Middle frontal gyrus (tissue), 1 donor: ENCODE results near the gene KIDINS220.

ENCODE experiments used
- DNase-seq: peaks from one replicate; pipeline ENCODE4 v3.0.0-alpha.2; 2015; ENCODE audit warnings: low spot score; ENCODE audit errors: extremely low spot score

Gene KIDINS220

DNA sequence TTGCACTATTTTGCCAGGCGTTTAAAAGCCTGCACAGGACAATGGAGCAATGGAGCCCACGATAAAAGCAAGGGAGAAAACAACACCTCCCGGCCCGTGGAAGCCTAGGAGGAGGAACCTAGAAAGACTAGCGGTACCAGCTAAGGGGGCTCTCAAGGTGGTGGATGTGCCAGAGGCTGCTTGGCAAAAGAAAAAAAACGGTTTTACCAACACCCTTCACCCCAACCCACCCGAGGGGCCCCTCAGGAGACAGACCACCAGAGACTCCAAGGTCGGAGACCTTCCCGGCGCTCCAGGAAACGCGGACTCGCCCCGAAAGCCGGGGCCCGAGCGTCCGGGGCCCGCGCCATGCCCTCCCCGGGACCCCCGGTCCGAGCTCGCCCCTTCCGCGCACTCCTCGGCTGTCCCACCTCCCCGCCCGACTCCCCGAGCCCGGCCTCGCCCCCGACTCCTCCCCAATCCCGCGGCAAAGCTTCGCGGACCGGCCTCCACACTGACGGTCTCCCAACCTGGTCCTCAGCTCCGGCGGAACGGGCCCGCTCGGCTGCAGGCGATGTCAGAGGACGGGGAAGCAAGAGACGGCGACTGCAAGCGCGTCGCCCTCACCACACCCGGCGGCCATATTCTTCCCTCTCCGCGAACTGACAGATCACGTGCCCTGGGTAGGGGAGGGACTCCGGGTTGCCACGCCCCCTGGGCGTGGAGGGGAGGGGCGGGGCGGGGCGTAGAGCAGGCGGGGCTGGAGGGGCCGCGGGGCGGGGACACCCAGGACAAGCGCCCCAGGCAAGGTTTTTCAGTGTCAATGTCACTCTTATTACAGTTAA, at the start of gene KIDINS220:
TSS of gene KIDINS220 (minus strand) at position 643 of the 824 bp plus-strand sequence. CDS start 10,520 bp downstream, outside the sequence.
- DNase-seq, result peak; percentile 80

DNA sequence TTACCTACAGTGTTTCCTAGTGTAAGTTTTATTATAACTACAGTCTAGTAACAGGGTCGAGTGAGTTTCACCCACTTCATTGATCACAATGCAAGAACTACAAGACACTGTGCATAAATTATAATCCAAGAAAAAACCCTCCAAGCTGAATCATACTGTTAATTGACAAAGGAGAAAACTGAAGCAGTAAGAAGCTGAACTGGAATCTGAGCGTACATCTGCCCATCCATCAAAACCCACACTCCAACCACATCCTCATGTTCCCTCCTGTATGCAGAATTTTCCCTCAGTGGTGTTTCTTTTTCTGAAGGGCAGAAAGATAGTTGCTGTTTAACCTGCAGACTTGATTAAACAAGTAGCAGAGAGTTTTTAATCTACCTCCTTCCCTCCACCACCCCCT, 49.5 kb upstream of the KIDINS220 start:
- no peak for DNase-seq

DNA sequence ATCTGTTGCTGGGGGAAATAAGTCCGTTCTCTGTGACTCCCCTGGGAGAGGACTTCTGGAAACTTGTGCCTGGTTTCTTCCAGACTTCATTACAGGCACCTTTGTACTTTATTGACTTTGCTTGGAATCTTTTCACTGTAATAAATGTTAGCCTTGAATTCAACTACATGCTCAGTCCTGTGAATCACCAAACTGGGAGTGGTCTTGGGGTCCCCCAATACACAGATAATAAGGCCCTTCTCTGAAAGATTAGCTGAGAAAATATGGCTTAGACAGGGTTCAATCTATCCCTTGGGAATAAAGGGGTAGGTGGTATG, 48.7 kb upstream of the KIDINS220 start:
- DNase-seq, result no peak

DNA sequence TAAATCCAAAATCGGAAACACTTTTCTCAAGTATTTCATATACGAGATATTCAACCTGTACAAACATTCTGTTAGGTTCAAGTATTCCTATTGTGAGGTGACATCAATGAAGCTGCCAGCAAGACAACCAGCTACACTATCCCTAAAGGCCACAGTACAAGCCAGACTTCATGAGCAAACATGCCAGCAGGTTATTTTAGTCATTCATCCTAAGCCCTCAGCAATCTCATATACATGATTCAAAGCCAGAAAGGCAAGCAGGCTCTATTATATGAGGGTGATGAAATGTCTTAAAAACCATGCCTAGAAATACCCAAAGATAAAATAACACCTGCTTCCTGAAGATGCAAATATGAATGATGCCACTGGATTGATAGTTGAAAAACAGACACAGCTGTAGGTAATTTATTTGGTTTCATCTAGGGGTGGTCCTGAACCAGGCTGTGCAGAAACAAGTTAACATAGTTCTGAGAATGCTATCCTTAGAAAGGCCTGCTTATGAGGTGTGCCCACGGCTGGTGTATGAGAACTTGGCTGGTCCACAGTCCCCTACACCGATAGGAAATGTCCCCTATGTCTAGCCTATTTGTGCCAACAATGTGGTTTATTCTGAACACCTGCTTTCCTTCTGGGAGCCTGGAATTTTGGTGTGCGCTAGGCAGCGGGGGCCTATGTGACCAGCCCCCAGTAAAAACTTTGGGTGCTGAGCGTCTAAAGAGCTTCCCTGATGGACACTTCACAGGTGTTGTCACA, 48.2 kb upstream of the KIDINS220 start:
- DNase-seq, result no peak

DNA sequence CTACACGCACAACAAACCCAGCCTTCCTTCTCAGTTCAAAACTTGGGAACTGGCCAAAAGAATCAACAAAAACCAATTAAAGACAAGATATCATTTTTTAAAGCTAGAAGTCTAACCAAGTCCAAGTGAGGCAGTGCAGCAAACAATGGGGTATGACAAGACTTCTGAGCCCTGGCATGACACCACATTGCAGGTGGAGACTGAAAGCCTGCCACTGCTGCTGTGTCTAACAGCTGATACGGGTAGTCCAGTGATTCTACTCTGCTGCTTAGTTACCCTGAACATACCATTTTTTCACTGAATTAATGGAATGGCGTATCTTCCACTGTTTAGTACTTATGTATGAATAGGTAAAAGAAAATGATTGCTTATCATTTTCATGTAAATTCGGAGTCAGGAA, 47.4 kb upstream of the KIDINS220 start:
- no peak for DNase-seq

DNA sequence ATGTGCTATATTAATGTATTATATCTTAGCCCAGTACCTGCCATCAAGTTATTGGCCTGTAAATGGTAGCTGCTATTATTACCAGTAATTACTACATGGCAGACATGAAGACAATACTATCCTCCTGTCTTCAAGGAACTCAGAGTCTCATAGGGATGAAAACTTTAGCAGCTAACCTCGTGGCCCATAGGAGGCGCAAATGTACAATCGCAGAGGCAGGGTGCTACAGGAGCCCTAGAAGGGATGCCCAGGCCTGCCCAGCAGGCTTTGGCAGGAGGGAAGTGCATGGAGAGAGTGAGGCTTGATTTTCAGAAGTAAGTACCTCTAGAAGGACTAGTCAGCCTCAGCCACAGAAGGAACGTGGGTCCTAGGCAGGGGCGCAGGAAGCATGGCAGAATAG, 44.7 kb upstream of the KIDINS220 start:
- DNase-seq, result no peak

DNA sequence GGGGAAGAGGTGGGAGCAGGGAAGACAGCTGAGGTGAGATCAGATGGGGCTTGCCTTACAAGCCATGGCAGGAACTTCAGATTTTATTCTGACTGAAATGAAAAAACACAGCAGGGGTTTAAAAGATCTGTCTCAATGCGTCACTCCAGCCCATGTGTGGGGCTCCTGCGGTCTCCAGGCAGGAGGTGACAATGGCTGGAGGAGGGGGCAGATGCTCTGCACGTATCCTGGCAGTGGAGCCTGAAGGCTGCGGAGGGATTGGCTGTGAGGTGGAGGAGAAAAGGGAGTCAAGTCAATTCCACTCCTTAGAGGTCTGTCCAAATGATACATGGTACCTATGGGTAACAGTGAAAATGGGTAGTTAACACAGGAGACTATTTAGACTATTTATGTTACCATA, 40.5 kb upstream of the KIDINS220 start:
- DNase-seq, result no peak

DNA sequence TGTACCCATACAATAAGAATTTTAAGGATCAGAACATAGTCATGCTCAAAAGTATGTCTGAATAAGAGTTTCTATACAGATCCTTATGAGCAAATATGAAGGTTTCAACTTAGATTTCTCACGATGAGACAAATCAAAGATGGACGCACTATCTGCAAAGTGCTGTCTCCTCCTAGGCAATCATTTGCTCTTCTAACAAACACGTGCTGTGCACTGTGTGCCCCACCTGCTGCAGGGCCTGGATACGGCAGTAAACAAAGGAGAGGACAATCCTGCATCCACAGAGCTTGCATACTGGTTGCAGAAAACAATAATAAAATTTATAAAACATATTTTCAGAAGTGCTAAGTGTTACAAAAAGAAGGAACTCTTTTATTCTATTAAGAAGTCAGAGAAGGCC, 39.9 kb upstream of the KIDINS220 start:
- no peak for DNase-seq

DNA sequence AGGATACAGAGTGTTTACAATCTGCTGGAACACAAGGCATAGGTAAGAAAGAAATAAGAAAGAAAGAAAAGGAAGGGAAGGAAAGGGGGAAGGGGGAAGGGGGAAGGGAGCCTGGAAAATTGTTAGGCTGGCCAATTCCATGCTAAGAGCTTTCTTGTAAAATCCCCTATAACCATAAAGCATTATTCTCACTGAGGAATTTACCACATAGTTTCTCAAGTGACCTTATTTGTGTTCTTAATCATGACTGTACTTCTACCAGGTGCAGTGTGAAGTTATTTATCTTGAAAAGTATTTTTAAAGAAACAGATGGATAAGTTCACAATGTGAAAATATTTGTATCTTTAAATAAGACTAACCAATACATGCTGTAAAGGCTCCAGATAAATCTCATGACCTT, 39.2 kb upstream of the KIDINS220 start:
- no peak for DNase-seq

DNA sequence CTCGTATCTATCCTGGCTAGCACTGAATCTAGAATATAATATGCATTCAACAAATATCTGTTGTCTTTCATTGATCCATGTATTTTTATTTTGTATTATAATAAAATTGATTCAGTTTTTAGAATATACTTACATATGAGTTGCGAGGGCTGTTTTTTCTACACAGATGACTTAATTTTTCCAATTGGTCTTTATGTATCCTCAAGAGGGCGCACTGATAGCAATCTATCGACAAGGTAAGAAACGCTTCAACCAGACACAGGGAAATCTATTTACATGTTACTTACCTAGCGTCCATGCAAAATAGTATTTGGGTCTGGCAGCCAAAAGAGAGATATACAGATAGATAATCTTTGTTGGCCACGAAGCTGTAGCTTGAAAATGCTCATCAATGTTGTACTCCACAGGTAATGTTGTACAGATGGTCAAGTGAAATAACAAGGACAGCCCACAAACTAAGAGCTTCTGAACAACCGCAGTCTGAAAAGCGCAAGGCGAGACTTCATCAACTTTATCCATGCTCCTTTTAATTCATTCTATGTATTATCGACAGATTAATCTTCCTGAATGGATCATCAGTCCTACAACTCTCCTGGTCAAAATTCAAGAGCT, 35.5 kb upstream of the KIDINS220 start:
- peak; percentile 43 for DNase-seq

DNA sequence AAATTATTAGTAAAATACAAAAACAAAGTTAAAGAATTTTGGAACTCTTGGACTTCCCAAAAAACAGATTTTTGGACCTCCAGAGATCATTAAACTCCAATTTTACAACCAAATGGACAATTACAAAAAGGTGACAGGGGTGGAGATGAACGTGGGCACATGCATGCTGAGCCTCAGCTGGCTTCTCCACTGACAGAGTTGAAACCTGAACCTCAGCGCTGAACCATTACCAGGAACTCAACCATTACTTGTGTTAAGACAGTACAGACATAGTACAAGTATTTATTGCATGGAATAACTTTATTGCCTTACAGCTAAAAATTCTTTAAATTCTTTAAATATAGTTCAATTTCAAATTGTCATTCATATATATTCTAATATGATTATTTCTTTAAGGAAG, 33.0 kb upstream of the KIDINS220 start:
- no peak for DNase-seq

DNA sequence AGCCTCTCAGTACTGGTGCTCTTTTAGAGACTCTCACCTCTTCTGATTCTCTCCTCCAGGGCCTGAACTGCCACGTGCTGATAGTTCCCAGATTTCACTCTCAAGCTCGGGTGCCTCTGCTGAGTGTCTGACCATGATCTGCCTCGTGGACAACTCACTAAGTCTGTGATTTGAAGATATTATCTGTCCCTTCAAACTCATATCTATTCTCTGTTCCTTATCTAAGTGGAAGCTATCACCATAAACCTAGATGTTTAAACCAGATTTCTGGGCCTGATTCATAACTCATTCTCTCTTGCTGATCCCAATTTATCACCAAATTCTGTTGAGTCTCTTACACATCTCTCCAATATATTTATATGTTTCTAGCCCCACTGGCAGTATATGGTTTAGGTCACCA, 29.9 kb upstream of the KIDINS220 start:
- no peak for DNase-seq

DNA sequence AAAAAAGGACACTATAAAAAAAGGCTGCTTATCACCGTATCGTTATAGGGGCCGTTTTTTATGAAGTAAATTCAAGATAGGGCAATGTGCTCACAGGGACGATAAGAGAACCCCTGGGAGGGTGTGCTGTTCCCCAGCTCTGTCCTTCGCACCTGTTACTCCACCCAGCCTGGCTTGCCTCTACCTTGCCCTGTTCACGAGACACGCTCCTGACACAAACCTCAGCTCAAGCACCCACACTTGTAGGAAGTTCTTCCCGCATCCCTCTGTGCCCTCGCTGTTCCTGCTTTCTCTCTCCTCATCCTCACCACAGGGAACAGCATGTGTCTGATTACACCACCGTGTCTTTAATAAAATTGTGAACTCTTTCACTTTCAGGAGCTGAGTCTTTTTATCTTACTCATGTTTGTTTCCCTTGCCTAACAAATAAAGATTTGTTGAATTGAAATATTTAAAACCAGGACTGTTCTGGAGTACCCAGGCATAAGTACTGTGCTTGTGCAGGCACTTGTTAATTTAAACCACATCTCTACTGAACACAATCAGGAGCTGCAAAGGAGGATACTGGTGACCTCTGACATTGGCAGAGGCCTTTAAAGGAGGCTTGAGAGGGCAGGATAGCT, 26.0 kb upstream of the KIDINS220 start:
- no peak for DNase-seq

DNA sequence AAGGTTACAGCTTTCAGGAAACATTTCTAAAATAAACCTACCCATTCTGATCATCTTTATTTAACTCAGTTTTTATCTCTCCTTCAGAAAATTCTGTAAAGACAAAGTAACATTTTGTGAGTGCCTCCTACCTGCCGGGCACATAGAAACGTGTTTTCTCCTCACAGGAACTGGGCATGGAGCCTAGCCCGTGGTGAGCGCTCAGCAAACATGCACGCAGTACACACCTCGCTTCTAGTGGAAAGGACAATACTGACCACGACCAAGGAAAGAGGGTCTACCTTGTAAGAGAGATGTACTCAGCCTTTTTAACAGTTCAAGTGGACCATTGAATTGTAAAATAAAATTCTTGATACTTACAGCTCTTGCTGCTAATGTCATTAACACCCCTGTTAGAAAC, 24.8 kb upstream of the KIDINS220 start:
- no peak for DNase-seq

DNA sequence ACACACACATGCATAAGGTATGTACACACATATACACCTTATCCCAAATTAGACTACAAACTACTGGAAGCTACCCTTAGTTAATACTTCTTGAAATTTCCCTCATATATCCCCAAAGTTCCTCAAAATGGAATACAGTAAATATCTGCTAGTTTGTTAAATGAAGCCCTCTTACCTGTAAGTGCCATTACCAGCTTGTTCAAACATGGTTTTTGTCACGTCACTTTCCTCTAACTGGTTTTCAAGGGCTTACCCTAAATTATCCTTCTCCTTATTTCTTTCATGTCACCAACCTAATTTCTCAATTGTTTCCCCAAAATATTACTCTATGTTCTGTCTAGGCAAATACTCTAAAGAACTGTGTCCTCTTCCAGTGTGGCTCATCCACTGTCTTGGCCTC, 24.4 kb upstream of the KIDINS220 start:
- DNase-seq, result no peak

DNA sequence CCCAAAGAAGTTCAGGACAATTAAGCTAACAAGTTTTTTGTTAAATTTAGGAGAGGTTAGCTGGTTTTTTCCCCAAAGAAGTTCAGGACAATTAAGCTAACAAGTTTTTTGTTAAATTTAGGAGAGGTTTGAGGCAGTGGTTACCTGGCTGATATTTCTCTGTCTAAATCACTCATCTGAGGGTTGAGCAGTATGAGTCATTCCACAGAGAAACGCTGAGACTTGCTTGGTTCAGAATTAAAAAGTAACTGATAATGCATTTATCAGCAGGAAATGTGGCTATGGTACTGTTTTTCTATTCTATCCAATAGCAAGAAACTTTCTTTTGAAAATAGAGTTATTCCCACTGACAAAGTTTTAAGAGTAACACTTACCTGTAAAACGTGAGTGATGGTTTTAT, 22.8 kb upstream of the KIDINS220 start:
- no peak for DNase-seq

DNA sequence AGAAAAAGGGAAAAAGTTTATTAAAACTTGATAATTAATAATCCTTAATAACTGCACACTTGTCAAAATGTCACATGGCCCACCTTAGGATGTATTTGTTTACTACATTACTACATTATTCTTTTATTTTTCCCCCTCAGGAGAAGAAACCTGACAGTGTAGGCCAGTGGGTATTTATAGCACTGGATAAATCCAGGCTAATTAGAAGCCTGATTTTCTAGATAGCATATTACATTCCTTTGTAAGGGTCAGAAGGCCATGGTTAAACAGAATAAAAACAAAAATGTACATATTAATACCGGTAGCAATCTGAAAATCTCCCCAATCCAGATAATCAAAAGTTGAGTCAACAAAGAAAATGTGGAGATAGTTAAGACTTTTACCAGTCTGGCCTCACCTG, 21.5 kb upstream of the KIDINS220 start:
- no peak for DNase-seq

DNA sequence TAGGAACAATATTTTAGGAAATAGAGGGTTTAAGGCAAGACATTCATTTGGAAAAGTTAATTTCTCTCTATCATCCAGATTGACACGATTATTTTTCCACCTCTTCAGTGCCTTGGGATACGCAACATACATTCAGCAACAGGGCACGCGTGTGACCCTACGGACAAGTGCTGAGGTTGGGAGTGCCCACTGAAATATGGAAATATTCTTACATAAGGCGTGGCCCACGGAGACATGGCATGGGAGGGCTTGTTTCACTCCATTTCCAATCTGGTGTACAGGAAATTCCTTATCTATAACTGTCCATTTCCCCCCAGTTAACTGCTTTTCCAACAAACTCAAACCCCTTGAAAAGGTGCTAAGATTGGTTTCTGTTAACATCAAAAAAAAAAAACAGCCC, 20.9 kb upstream of the KIDINS220 start:
- no peak for DNase-seq

DNA sequence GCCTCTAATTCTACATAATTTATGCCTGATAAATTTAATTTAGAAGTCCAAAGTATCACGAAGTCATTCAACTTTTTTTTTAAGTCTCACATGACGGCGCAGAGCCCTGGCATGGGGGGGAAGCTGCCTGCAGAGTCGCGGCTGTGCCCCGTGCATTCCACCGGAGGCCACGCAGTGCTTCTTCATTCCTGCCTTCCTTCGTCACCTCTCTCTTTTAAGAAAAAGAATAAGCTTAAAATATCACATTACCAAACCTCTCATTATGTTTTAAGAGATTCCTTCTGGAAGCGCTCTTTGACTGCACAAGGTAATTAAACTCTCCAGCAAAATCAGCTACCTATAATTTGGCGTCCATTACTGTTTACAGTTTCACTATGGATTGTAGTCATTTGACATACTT, 20.3 kb upstream of the KIDINS220 start:
- no peak for DNase-seq

DNA sequence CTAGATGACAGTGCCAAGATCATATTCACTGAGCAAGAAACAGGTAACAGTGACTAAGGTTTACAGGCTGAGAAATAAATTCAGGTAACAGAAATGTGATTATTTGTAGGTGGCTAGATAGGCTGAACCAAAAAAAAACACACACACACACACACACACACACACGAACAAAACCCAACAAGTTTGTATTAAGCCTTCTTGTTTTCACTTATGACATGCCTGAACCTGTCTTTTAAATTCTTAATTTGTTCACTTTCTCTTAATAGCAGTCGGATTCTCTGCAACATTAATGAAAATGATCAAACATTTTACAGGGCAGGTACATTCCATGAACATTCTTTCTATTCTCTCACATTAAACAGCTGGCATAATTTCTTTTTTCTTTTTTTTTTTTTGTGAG, 18.8 kb upstream of the KIDINS220 start:
- no peak for DNase-seq

DNA sequence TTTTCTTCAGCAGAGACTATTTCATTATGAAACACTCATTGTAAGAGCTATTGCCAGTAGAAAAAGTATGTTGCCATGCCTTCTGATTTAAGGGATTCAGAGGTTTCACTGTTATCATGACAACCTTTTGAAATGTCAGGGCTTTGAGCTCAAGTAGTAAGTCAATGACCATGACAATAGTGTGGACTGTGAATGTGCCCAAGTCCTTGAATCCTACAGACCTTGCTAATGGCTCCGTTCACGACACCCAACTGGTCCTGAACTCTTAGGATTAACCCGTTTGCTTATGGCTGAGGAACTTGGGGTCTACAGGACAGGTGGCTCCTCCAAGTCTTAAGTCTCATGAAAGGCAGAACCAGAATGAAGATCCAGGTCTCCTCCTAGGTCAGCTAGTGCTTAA, 17.6 kb upstream of the KIDINS220 start:
- no peak for DNase-seq

DNA sequence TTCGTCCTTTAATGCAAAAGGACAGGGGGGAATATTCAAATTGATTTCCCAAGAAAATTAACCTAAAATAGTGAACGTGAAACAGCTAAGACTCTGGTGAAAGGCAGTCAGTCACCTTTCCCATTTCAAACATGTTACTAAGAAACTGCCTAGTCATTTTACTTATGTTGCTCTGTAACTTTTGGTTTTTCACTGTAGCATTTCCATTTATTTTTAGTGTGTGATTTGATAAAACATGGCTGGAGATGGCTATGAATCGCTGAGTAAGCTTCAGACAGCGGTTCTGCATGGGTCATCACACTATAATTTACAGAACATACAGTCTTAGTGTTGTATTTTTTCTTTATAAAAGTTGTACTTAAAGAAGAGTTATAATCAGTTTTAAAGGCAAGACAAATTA, 16.0 kb upstream of the KIDINS220 start:
- DNase-seq, result no peak
